GM12891 (cell line): ENCODE data around the gene ZDHHC14.

Source experiments
- DNase-seq: peaks from one replicate; pipeline ENCODE4 v3.0.0; 2011; ENCODE audit warnings: low spot score; ENCODE audit not compliant: insufficient read length
- FAIRE-seq: peaks from 2 replicates; lab custom pipeline; 2011; peaks lifted over from hg19 to GRCh38; lab: Jason Lieb, UNC
- PAX5 ChIP-seq: IDR thresholded peaks from 2 replicates; pipeline ENCODE4 v1.6.1; 2011; ENCODE audit warnings: low read length, moderate library complexity, mild to moderate bottlenecking; ENCODE audit not compliant: insufficient read depth, severe bottlenecking
- POLR2A ChIP-seq: IDR thresholded peaks from 2 replicates; pipeline ENCODE4 v1.6.1; 2011; ENCODE audit warnings: low read depth, low read length, control low read depth
- POLR2AphosphoS5 ChIP-seq: IDR thresholded peaks from 2 replicates; pipeline ENCODE4 v1.6.1; 2011; ENCODE audit warnings: low read depth, low read length, control low read depth
- POU2F2 ChIP-seq: IDR thresholded peaks from 2 replicates; pipeline ENCODE4 v1.6.1; 2011; ENCODE audit warnings: low read depth, mild to moderate bottlenecking, control low read depth, low read length, moderate library complexity
- SPI1 ChIP-seq: IDR thresholded peaks from 2 replicates; pipeline ENCODE4 v1.6.1; 2011; ENCODE audit warnings: low read depth, low read length, control low read depth
- TAF1 ChIP-seq: IDR thresholded peaks from 2 replicates; pipeline ENCODE4 v1.6.1; 2011; ENCODE audit warnings: low read depth, low read length, control low read depth

Gene ZDHHC14

GRCh38 chr6:157476797-157477196, 95.8 kb downstream of the ZDHHC14 start:
- TF ChIP-seq POLR2A (no peak), PAX5 (no peak), POU2F2 (no peak), SPI1 (no peak), POLR2AphosphoS5 (no peak), TAF1 (no peak)
- DNase-seq (no peak), FAIRE-seq (no peak)

GRCh38 chr6:157478926-157479325, 97.9 kb downstream of the ZDHHC14 start:
- TF ChIP-seq PAX5, result no peak
- TF ChIP-seq POLR2AphosphoS5, result no peak
- no peak for TF ChIP-seq SPI1
- TF ChIP-seq POLR2A, result no peak
- TF ChIP-seq TAF1, result no peak
- TF ChIP-seq POU2F2, result no peak
- DNase-seq (no peak), FAIRE-seq (no peak)

DNA sequence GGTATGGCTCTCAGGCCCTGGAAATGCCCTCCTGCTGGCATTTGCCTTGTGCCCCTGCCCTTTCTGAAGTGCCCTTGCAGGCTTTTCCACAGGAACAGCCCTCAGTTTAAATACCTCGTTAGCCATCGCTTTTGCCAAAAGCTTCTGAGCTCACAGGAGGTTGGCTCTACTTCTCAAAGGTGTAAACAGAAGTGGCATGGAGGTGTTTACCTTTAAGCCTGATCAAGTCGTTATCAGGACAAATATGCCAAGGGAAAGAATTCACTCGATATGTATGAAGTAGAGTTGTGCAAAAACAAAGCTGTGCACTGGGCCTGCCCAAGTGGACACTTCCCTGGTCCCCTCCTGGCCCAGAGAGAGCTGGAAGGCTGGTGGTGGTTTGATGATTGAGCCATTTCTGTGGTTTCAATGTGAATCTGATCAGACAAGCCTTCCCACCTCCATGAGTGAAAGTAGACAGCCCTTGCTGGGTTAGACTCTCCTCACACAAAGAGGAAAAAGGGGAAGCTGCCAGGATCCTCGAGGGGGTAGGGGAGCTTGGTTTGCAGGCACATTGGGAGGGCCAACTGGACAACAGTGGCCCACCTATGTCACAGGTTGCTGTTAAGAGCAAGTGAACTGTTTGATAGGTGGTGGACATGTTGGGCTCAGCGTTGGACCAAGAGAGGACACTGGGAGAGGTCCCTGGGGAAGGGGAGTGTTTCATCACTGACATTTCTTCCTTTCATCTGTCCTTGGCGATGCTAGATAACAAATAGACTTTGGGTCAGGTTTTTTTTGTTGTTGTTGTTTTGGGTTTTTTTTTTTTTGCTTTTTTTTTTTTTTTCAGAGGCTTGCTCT, 98.7 kb downstream of the ZDHHC14 start:
- DNase-seq, result no peak
- TF ChIP-seq TAF1, result no peak
- TF ChIP-seq POLR2A, result no peak
- TF ChIP-seq SPI1, result no peak
- TF ChIP-seq POLR2AphosphoS5, result no peak
- no peak for FAIRE-seq

- FAIRE-seq (no peak), DNase-seq (no peak)
- TF ChIP-seq POLR2A (no peak), PAX5 (no peak), POU2F2 (no peak), SPI1 (no peak), TAF1 (no peak)
Measured at GRCh38 chr6:157481189-157481864, 100.3 kb downstream of the ZDHHC14 start.

- DNase-seq, result no peak
- TF ChIP-seq TAF1 (no peak), PAX5 (no peak), POLR2A (no peak), POLR2AphosphoS5 (no peak), SPI1 (no peak), POU2F2 (no peak)
- FAIRE-seq, result no peak
Measured at GRCh38 chr6:157481865-157482249, 100.9 kb downstream of the ZDHHC14 start.

DNA sequence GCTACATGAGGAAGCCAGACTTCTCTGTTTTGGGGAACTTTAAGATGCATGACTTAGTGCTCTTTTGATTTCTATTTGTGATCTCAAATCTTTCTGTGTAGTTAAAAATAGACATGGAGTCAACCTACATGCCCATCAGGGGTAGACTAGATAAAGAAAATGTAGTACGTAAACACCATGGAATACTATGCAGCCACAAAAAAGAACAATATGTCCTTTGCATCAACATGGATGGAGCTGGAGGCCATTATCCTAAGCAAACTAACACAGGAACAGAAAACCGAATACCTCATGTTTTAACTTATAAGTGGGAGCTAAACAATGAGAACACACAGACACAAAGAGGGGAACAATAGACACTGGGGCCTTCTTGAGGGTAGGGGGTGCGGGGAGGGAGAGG, 102.8 kb downstream of the ZDHHC14 start:
- no peak for DNase-seq
- no peak for FAIRE-seq
- TF ChIP-seq POU2F2 (no peak), POLR2AphosphoS5 (no peak), POLR2A (no peak), TAF1 (no peak), SPI1 (no peak)

DNA sequence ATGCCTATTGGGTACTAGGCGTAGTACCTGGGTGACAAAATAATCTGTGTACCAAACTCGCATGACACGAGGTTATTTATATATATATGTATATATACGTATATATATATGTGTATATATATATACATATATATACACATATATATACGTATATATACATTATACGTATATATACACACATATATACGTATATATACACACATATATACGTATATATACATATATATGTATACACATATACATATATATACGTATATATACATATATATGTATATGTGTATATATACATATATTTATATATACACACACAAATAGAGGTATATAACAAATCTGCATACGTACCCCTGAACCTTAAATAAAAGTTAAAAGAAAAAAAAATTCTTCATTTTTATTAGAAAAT, 103.2 kb downstream of the ZDHHC14 start:
- TF ChIP-seq SPI1 (no peak), PAX5 (no peak), TAF1 (no peak), POLR2AphosphoS5 (no peak), POU2F2 (no peak), POLR2A (no peak)
- DNase-seq, result no peak
- FAIRE-seq, result no peak

- DNase-seq (no peak), FAIRE-seq (no peak)
- no peak for TF ChIP-seq TAF1
- TF ChIP-seq POLR2AphosphoS5, result no peak
- TF ChIP-seq SPI1, result no peak
- TF ChIP-seq POLR2A, result no peak
- TF ChIP-seq PAX5, result no peak
- TF ChIP-seq POU2F2, result no peak
Measured at GRCh38 chr6:157486572-157486971, 105.6 kb downstream of the ZDHHC14 start.

DNA sequence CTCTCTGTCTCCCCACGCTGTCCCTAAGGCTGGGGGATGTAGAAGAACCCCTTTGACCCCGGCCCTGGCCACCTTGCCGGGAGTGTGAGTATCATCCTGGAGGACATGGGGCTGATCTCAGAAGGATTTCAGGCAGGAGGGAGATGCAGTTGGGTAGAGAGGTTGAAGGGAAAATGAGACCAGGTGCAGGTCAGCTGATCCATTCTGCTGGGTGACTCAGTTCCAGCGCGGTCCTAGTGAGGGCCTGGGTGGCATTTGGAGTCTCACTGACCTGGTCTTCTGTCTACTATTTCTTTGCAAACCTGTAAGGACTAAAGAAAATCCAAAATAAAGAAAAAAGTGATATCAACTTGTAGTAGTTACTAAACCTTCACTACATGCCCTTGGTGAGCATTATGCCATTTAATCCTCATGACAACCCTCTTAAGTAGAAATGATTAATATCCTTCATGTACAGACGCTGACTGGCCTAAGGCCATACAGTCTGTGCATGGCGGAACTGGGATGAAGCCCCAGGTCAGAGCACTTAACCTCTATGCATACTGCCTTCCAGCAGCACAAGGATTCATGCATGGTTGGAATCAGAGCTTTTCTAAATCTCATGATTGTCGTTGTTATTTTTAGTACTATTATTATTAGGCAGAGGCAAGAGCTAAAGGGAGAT, 106.3 kb downstream of the ZDHHC14 start:
- no peak for FAIRE-seq

More for the DNA sequence above, 106.3 kb downstream of the ZDHHC14 start:
- DNase-seq, result no peak
- TF ChIP-seq PAX5, result no peak
- no peak for TF ChIP-seq POLR2AphosphoS5
- no peak for TF ChIP-seq SPI1
- no peak for TF ChIP-seq POLR2A
- no peak for TF ChIP-seq POU2F2
- TF ChIP-seq TAF1, result no peak
